ENCODE data around the gene DIP2B.

- no peak for TF ChIP-seq CTCF (IDR thresholded peaks at IDR 0.05)
- no peak for TF ChIP-seq POLR2A (IDR thresholded peaks at IDR 0.05)
Observed at GRCh38 chr12:50507474-50507838, 2.7 kb downstream of the DIP2B start.
